ENCODE results near the gene C1orf115. TPM values are rescaled to one million over a fixed set of nuclear protein-coding genes. Genes with fewer than 3 reads are reported as not detected.

Gene C1orf115
- polyA plus RNA-seq, 5 donors, result 16.2 to 25.5 (median 19.4) TPM

Other genes with a start within 250 kb of the C1orf115 start
- gene MARK1, start 162.2 kb upstream of the C1orf115 start, polyA plus RNA-seq (ENCODE audit: insufficient read depth in 1 of 5, insufficient read length in 5 of 5, low replicate concordance in 1 of 5), result 1 to 10 TPM; 6.5 to 9.7 (median 9.1) TPM
- 10 to 100 TPM; 60.4 to 88.4 (median 77.4) TPM for gene MTARC2, start 58.0 kb downstream of the C1orf115 start, polyA plus RNA-seq (ENCODE audit: insufficient read depth in 1 of 5, insufficient read length in 5 of 5, low replicate concordance in 1 of 5)
- 10 to 100 TPM; 18.9 to 26.1 (median 20.7) TPM for gene MTARC1, start 96.5 kb downstream of the C1orf115 start, polyA plus RNA-seq (ENCODE audit: insufficient read depth in 1 of 5, insufficient read length in 5 of 5, low replicate concordance in 1 of 5)
- 10 to 100 TPM; 37.0 to 60.6 (median 43.7) TPM for gene HLX, start 189.1 kb downstream of the C1orf115 start, polyA plus RNA-seq (ENCODE audit: insufficient read depth in 1 of 5, insufficient read length in 5 of 5, low replicate concordance in 1 of 5)